ENCODE results near the gene HSD17B4. TPM values are rescaled to one million over a fixed set of nuclear protein-coding genes. Genes with fewer than 3 reads are reported as not detected.
A peak's percentile ranks its signal among the peaks of the same experiment; 100 is the strongest.

HSD17B4 gene
- total and polyA plus RNA-seq, 2 of the 13 experiments (the other 11 are each of a cell fraction or from before 2014, with no cell fraction given): 178 to 399 TPM

DNA sequence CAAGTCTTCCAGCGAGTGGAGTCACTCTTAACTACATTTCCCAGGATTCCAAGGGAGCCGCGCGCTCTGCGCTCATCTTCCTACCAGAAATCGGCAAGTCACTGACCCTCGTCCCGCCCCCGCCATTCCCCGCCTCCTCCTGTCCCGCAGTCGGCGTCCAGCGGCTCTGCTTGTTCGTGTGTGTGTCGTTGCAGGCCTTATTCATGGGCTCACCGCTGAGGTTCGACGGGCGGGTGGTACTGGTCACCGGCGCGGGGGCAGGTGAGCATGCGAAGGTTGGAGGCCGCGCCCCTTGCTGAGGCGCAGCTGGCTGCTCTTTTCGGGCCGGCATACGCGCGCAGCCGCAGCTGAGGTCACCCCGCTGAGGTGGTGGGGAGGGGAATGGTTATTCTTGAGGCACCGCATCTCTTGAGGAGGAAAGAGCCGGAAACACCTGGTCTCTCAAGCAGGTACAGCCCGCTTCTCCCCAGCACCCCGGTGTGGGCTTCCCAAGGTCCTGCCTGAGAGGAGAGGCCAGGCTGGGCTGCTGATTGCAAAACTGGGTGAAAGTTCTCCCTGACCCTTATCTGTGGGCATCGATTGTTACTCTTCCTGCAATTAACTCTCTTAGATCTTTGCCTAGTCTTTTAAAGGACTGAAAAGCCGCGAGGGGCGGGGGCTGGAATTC, at the start of gene HSD17B4 (continued):
- TF ChIP-seq ZNF407 (CRISPR knock-in tag; IDR thresholded peaks at IDR 0.05; ENCODE audit: not compliant biosample characterization): peak; percentile 34
- TF ChIP-seq FOXA1 (IDR thresholded peaks at IDR 0.05): no peak
- TF ChIP-seq FOXA1 (CRISPR knock-in tag; IDR thresholded peaks at IDR 0.05): peak; percentile 12; the same call in 1 of the 2 replicates
- no peak for TF ChIP-seq KLF12 (CRISPR knock-in tag; IDR thresholded peaks at IDR 0.05; ENCODE audit: borderline replicate concordance)
- TF ChIP-seq ZNF34 (CRISPR knock-in tag; IDR thresholded peaks at IDR 0.05; ENCODE audit: borderline replicate concordance): no peak
- no peak for TF ChIP-seq ZNF580 (CRISPR knock-in tag; IDR thresholded peaks at IDR 0.05; ENCODE audit: borderline replicate concordance, low read depth)
- no peak for TF ChIP-seq TBP (CRISPR knock-in tag; IDR thresholded peaks at IDR 0.05)
- TF ChIP-seq SIX1 (CRISPR knock-in tag; IDR thresholded peaks at IDR 0.05; ENCODE audit: borderline replicate concordance): peak; percentile 47; the same call in 1 of the 2 replicates
- TF ChIP-seq ZNF160 (CRISPR knock-in tag; IDR thresholded peaks at IDR 0.05): no peak; the same call in 1 of the 2 replicates
- TF ChIP-seq, protein P1, sequence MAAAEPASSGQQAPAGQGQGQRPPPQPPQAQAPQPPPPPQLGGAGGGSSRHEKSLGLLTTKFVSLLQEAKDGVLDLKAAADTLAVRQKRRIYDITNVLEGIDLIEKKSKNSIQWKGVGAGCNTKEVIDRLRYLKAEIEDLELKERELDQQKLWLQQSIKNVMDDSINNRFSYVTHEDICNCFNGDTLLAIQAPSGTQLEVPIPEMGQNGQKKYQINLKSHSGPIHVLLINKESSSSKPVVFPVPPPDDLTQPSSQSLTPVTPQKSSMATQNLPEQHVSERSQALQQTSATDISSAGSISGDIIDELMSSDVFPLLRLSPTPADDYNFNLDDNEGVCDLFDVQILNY (CRISPR knock-in tag; conservative IDR thresholded peaks at IDR 0.05): peak; percentile 73; the same call in 1 of the 2 replicates
- TF ChIP-seq PPARG (CRISPR knock-in tag; conservative IDR thresholded peaks at IDR 0.05): peak; percentile 100
- no peak; the same call in 1 of the 2 replicates for TF ChIP-seq NFE2L2 (IDR thresholded peaks at IDR 0.05; ENCODE audit: low read length)
- TF ChIP-seq ATF7 (IDR thresholded peaks at IDR 0.05): no peak
- TF ChIP-seq ATF7 (CRISPR knock-in tag; IDR thresholded peaks at IDR 0.05): peak; percentile 52; the same call in 1 of the 2 replicates
- peak; percentile 23; the same call in 1 of the 2 replicates for TF ChIP-seq ARNTL (CRISPR knock-in tag; IDR thresholded peaks at IDR 0.05)
- TF ChIP-seq CBX2 (IDR thresholded peaks at IDR 0.05; ENCODE audit: low read depth, low read length): no peak
- 0 out of 2 replicates have a peak, but pooled peaks have one; percentile 53 for TF ChIP-seq CBX2 (CRISPR knock-in tag; IDR thresholded peaks at IDR 0.05; ENCODE audit: low read depth)
- no peak for TF ChIP-seq HMGA1 (CRISPR knock-in tag; conservative IDR thresholded peaks at IDR 0.05)
- peak; percentile 82 for TF ChIP-seq ZNF24 (IDR thresholded peaks at IDR 0.05)
- TF ChIP-seq MTF2 (CRISPR knock-in tag; IDR thresholded peaks at IDR 0.05; ENCODE audit: borderline replicate concordance): no peak
- 0 out of 2 replicates have a peak, but pooled peaks have one; percentile 12 for TF ChIP-seq PAX8 (CRISPR knock-in tag; IDR thresholded peaks at IDR 0.05; ENCODE audit: borderline replicate concordance)
- TF ChIP-seq ZFAT (CRISPR knock-in tag; conservative IDR thresholded peaks at IDR 0.05): no peak
- TF ChIP-seq PHF8 (CRISPR knock-in tag; IDR thresholded peaks at IDR 0.05): peak; percentile 92
